Measurements from ENCODE around the gene P4HB. TPM values are rescaled to one million over a fixed set of nuclear protein-coding genes. Genes with fewer than 3 reads are reported as not detected.

The P4HB gene
- total RNA-seq, 1 donor from 2014 or later: 203 TPM

DNA sequence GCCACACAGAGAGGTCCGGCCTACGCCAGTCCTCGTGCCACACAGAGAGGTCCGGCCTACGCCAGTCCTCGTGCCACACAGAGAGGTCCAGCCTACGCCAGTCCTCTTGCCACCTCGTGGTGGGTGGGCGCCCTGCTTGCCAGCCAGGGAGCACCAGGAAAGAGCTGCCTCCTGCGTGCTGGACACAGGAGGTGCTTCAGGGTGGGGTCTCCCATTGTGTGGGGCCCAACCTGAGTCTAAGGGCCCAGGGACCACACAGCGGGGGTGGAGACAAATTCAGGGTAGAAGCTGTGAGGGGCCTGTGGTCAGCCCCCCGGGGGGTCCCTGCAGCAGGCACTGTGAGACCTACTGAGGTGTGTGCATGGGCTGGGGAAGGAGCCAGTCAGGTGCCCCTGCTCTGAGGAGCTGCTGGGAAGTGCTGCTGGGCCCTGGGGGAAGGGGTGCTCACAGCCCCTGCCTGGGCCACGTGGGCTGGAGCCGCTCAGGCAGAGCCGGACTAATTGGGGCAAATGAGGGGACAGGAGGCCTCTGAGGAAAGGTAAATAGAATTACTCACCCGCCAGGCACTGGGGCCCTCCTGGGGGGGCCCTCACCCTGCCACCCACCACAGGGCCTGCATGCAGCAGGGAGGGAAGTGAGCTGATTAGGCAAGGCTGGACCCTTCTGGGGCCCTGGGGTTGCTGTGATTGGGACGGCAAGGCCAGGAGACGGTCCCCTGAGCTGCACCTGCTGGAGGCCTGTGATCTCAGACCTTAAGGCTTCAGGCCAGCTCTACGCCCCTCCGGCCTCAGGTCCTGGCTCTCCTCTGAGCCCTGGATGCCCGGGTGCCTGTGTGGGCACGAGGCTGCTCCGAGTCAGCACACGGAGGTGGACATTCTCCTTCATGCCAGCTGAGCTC lies 45.3 kb downstream of the P4HB start:
- no peak for DNase-seq (ENCODE audit: low spot score)
- peaks cover 1% of the 10 kb centered on the region for H3K27me3 ChIP-seq

DNA sequence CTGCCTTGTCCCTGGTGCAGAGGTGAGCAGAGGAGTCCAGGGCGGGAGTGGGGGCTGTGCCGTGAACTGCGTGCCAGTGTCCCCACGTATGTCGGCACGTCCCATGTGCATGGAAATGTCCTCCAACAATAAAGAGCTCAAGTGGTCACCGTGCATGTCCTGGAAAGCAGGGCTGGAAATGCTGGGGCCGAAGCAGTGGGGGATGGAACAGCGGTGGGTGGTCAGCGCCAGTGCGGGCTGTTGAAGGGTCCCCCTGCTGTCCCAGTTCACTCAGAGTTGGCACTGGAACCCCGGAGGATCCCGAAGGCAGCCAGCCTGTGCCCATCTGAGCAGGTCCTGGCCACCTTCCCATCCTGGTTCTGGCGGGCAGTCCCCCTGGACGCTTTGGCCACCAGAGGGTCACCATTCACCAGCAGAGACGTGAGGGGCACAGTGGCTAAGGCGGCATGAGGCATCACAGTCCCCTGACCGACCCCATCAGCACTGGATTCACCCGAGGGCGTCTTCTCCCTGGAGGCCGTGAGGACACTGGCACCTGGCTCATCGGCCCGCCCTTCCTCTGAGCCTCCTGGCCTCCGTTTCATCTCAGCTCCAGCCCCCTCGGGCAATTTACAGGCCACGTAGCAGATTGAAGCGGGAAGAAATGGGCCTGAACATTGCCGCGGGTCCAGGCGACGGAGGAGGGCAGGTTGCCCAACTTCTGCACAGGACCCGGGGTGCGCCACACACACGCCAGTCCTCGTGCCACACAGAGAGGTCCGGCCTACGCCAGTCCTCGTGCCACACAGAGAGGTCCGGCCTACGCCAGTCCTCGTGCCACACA lies 46.3 kb downstream of the P4HB start:
- no peaks in the 10 kb centered on the region for H3K9me3 Mint-ChIP-seq
- Histone ChIP-seq H3K4me3 (no peak overlapping the region), H3K4me2 (no peak overlapping the region), H4K20me1 (ENCODE audit: low read depth) (no peaks in the 10 kb centered on the region), H3K27me3 (peaks cover 11% of the 10 kb centered on the region), H3K9me3 (ENCODE audit: low read depth) (no peaks in the 10 kb centered on the region), H3K36me3 (no peaks in the 10 kb centered on the region), H2AFZ (replicated peaks) (no peak overlapping the region), H3K9ac (no peak overlapping the region), H3F3A (ENCODE audit: low read depth) (peaks cover 6% of the 10 kb centered on the region), H3K79me2 (ENCODE audit: low read depth) (no peaks in the 10 kb centered on the region), H3K4me1 (no peaks in the 10 kb centered on the region), H3K27ac (no peak overlapping the region)
- DNase-seq (ENCODE audit: low spot score): no peak
- peaks cover 3% of the 10 kb centered on the region for H3K4me1 Mint-ChIP-seq
- H3K27ac Mint-ChIP-seq: no peak overlapping the region
- H3K4me3 Mint-ChIP-seq: no peak overlapping the region
- no peak for TF ChIP-seq EZH2phosphoT487 (IDR thresholded peaks at IDR 0.05)
- TF ChIP-seq, protein P1, sequence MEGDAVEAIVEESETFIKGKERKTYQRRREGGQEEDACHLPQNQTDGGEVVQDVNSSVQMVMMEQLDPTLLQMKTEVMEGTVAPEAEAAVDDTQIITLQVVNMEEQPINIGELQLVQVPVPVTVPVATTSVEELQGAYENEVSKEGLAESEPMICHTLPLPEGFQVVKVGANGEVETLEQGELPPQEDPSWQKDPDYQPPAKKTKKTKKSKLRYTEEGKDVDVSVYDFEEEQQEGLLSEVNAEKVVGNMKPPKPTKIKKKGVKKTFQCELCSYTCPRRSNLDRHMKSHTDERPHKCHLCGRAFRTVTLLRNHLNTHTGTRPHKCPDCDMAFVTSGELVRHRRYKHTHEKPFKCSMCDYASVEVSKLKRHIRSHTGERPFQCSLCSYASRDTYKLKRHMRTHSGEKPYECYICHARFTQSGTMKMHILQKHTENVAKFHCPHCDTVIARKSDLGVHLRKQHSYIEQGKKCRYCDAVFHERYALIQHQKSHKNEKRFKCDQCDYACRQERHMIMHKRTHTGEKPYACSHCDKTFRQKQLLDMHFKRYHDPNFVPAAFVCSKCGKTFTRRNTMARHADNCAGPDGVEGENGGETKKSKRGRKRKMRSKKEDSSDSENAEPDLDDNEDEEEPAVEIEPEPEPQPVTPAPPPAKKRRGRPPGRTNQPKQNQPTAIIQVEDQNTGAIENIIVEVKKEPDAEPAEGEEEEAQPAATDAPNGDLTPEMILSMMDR (IDR thresholded peaks at IDR 0.05): no peak
- TF ChIP-seq EZH2 (IDR thresholded peaks at IDR 0.05): no peak
- H3K27me3 Mint-ChIP-seq (ENCODE audit: insufficient read depth, low read depth): peaks cover 12% of the 10 kb centered on the region
- H3K36me3 Mint-ChIP-seq: no peaks in the 10 kb centered on the region

More for the DNA sequence above, 45.3 kb downstream of the P4HB start:
- H4K20me1 ChIP-seq (ENCODE audit: low read depth): no peaks in the 10 kb centered on the region
- H3K4me3 ChIP-seq: no peak overlapping the region
- no peaks in the 10 kb centered on the region for H3K36me3 ChIP-seq
- Mint-ChIP-seq H3K36me3 (no peaks in the 10 kb centered on the region), H3K9me3 (no peaks in the 10 kb centered on the region), H3K27me3 (ENCODE audit: insufficient read depth, low read depth) (peaks cover 6% of the 10 kb centered on the region), H3K4me1 (peaks cover 3% of the 10 kb centered on the region), H3K4me3 (no peak overlapping the region), H3K27ac (no peak overlapping the region)
- H3K4me2 ChIP-seq: no peak overlapping the region
- H3K79me2 ChIP-seq (ENCODE audit: low read depth): no peaks in the 10 kb centered on the region
- no peaks in the 10 kb centered on the region for H3K4me1 ChIP-seq
- no peak overlapping the region for H3K9ac ChIP-seq
- H2AFZ ChIP-seq (replicated peaks): no peak overlapping the region
- no peaks in the 10 kb centered on the region for H3K9me3 ChIP-seq (ENCODE audit: low read depth)
- TF ChIP-seq, protein P1 (IDR thresholded peaks at IDR 0.05): no peak
- no peak for TF ChIP-seq EZH2phosphoT487 (IDR thresholded peaks at IDR 0.05)
- peaks cover 6% of the 10 kb centered on the region for H3F3A ChIP-seq (ENCODE audit: low read depth)
- no peak overlapping the region for H3K27ac ChIP-seq

DNA sequence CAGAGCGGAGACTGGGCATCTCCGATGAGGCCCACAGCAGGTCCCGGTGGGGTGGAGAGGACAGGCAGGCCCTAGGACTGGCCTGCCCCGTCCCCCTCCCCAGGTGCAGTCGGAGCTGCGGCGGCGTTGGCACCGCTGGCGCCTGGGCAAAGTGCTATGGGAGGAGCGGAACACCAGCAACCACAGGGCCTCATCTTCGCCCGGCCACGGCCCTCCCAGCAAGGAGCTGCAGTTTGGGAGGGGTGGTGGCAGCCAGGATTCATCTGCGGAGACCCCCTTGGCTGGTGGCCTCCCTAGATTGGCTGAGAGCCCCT lies 47.0 kb downstream of the P4HB start:
- Histone ChIP-seq H3K4me2 (no peak overlapping the region), H3K4me3 (no peak overlapping the region), H2AFZ (replicated peaks) (no peak overlapping the region), H4K20me1 (ENCODE audit: low read depth) (no peaks in the 10 kb centered on the region), H3K36me3 (no peaks in the 10 kb centered on the region), H3K4me1 (no peaks in the 10 kb centered on the region), H3K79me2 (ENCODE audit: low read depth) (no peaks in the 10 kb centered on the region), H3K27ac (no peak overlapping the region), H3K27me3 (peaks cover 18% of the 10 kb centered on the region), H3K9ac (no peak overlapping the region), H3K9me3 (ENCODE audit: low read depth) (no peaks in the 10 kb centered on the region), H3F3A (ENCODE audit: low read depth) (peaks cover 6% of the 10 kb centered on the region)
- Mint-ChIP-seq H3K27me3 (ENCODE audit: insufficient read depth, low read depth) (peaks cover 14% of the 10 kb centered on the region), H3K27ac (no peak overlapping the region), H3K4me1 (peaks cover 3% of the 10 kb centered on the region), H3K9me3 (no peaks in the 10 kb centered on the region), H3K4me3 (no peak overlapping the region), H3K36me3 (no peaks in the 10 kb centered on the region)
- TF ChIP-seq EZH2phosphoT487 (IDR thresholded peaks at IDR 0.05) (no peak), EZH2 (IDR thresholded peaks at IDR 0.05) (no peak)
- TF ChIP-seq, protein P1 (IDR thresholded peaks at IDR 0.05): no peak
- no peak for DNase-seq (ENCODE audit: low spot score)

All from neural progenitor cell (in vitro differentiated cells).